Retinal pigment epithelial cell (primary cell): ENCODE data around the gene SH3RF3.
"Not testable (repeated sequence)": the region's sequence is repeated elsewhere in the genome, so short reads cannot be mapped to it uniquely, and the experiment has no call there.

Experiments
- DNase-seq: peaks from one replicate; pipeline ENCODE4 v3.0.0-alpha.2; 2010; ENCODE audit warnings: low read depth
- H3K4me3 ChIP-seq: 2 replicates; pipeline ENCODE4 v1.5.1; 2011; ENCODE audit warnings: mild to moderate bottlenecking, low read length, control low read depth, moderate library complexity
- CTCF ChIP-seq: conservative IDR thresholded peaks from 2 replicates; pipeline ENCODE4 v1.5.1; 2011; ENCODE audit warnings: low read depth, low read length, control low read depth, inconsistent platforms

The SH3RF3 gene

DNA sequence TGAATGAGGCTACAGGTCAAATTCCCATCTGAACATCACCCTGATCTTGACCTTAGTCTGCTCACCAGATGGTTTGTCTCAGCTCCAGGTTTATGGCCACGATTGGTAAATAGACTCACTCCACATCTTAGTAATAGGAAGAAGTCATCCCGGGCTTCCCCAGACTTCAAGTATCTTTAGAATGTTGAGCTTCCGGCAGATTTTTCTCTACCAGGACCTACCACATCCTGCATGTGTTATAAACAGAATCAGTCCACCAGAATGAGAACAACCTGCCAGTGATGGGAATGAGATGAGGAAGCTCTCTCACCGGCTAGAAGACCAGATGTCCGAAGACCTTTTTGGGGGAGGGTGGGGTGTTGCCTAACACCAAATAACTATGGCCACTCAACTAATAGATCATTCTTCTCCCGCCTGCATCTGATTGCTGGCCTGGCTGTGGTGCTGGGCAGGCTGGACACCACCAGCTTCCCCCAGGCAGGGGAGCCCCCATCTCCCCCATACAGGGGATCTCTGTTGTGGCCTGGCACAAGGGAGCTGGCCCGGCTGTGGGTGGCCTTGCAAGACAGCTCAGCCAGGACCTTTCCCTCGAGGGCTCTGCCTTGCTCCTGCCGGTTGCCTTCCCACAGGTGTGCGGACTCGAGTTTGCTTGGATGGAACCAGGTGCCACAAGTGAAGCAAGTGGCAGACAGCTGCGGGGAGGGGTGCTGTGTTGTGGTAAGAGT lies 88.5 kb downstream of the SH3RF3 start:
- TF ChIP-seq CTCF: no peak
- no peak overlapping the region for H3K4me3 ChIP-seq
- DNase-seq: no peak

- no peak overlapping the region for H3K4me3 ChIP-seq
- no peak for TF ChIP-seq CTCF
- DNase-seq: no peak
Measured at GRCh38 chr2:109218087-109218791, 89.2 kb downstream of the SH3RF3 start.

DNA sequence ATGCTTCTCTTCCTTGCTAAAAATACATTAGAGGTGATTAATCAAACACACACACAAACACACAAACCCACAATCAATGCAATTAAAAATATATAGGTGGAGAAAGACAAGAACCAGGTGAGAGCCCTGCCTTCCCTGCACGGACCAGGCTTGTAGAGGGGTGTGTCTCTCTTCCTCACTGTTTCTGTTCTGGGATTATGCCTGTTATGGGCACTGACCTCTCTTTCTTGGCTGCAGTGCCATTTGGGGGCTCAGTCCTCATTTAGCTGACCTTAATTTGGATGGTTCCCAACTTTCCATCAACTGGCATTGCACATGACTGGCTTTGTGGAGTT lies 89.8 kb downstream of the SH3RF3 start:
- TF ChIP-seq CTCF: no peak
- no peak for DNase-seq
- H3K4me3 ChIP-seq: no peak overlapping the region

DNA sequence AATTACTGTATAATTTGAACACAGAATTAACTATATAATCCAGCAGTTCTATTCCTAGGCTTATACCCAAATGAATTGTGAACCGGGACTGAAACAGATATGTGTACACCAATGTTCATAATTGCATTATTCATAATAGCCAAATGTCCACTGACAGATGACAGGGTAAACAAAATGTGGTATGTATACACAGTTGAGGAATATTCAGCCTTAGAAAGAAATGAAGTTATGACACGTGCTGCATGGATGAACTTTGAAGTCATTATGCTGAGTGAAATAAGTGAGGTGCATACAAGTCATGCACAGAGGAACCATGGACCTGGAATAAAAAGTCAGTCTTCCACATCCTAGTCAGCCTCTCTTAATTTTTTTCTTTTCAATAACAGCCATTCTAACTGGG lies 91.9 kb downstream of the SH3RF3 start:
- no peak for DNase-seq
- no peak for TF ChIP-seq CTCF
- H3K4me3 ChIP-seq: no peak overlapping the region

GRCh38 chr2:109221316-109221715 lies 92.3 kb downstream of the SH3RF3 start:
- not testable (repeated sequence) for H3K4me3 ChIP-seq, DNase-seq

GRCh38 chr2:109222422-109222821 lies 93.4 kb downstream of the SH3RF3 start:
- no peak for TF ChIP-seq CTCF
- DNase-seq: no peak
- H3K4me3 ChIP-seq: no peak overlapping the region

DNA sequence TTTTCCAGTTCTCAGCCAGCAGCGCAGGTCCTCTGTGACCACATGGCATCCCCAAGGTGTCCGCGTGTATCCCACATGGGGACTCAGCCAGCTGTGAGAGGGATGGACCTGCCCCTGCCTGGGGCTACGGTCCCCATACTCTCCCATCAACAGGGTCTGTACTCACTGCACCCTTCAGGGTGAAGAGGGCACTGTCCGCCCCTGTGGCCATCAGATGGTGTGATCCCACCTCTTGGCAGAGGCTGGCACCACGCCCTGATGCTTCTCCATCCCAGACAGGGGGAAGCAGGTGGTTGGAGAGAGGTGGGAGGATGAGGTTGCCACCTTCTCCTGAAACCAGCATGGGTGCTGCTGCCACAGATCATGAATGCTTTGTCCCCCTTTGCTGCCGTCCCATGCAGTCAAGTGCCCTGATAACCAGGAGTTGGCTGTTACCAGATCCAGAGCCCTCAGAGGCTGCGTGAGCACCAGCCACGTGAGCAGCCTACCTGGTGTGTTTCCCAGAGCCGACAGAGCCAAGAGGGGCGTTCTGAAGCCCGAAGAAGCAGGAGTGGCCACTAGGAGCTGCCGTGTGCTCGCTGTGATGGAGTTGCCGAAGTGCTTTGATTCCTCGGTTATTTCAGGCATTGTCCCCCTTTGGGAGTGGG lies 93.9 kb downstream of the SH3RF3 start:
- peak; percentile 20 for TF ChIP-seq CTCF
- H3K4me3 ChIP-seq: no peak overlapping the region
- DNase-seq: no peak
